ENCODE measurements around the gene PPP6R1.

DNA sequence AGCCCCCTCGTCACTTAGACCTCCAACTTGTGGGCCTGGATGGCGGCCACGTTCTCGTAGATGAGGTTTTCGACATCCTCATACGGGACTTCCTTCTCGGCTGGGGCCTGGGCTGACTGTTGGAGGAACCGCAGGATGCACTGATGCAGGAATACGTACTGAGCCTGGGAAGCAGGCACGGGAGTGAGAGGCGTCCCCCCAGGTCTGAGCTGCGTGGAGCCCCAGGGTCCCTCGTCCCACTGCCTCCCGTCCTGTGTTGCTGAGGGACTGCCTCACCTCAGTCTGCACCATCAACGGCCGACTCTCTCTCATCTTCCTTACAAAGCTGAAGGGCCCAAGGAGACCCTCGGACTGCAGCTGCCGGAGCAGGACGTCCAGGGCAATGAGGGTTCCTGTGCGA lies 77.1 kb downstream of the PPP6R1 start:
- TF ChIP-seq CTCF (conservative IDR thresholded peaks at IDR 0.05; ENCODE audit: low read length), result no peak
- TF ChIP-seq EZH2phosphoT487 (IDR thresholded peaks at IDR 0.05; ENCODE audit: borderline replicate concordance, low read depth, low read length), result no peak

All from OCI-LY7 (cell line).